RWPE1 (cell line): ENCODE data around the gene AKAP13.

Experiments used
- CTCF ChIA-PET: fragments of 350-600 bp; sonication (Branson Sonifier 250); formaldehyde crosslinking; extraction: SDS; loops from one replicate; lab custom pipeline; 2021; lab: Yijun Ruan, JAX
- POLR2A ChIA-PET: fragments of 400-600 bp; formaldehyde crosslinking; extraction: SDS; loops from one replicate; lab custom pipeline; 2020; ENCODE audit warnings: antibody characterized with exemption; ENCODE audit not compliant: low non-redundant PET; lab: Yijun Ruan, JAX
- DNase-seq: peaks from one replicate; pipeline ENCODE4 v3.0.0; 2012; ENCODE audit warnings: low spot score
- H3K27ac ChIP-seq: fragments of 450-650 bp; 2 replicates; pipeline ENCODE4 v1.5.1; 2017
- CTCF ChIP-seq: fragments of 450-650 bp; conservative IDR thresholded peaks from 2 replicates; pipeline ENCODE4 v1.5.1; 2017; ENCODE audit warnings: low read depth, mild to moderate bottlenecking

Gene AKAP13

DNA sequence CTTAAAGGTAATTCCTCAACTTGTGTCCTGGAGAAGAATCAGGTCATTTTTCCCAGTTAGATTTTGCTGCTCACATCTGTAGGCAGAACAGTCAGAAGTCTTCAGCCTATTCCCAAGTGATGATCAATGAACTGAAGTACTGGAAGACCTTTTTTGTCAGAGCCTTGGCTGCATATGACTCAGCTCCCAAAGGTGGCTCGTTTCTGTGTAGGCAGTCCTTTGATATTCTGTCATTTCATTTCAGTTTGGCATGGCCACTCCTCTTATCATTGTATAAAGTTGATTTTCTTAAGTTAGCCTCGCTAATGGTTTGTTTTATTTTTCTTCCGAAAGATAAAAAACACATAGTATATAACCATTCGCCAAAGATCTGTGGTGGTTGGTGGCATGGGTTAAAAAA is 323.7 kb downstream of the AKAP13 start:
- no peak overlapping the region for H3K27ac ChIP-seq
- no peak for TF ChIP-seq CTCF
- no peak for DNase-seq
- CTCF ChIA-PET: no interaction called here
- POLR2A ChIA-PET: no interaction called here

- ChIA-PET POLR2A (no interaction called here), CTCF (no interaction called here)
- no peak for DNase-seq
- H3K27ac ChIP-seq: no peak overlapping the region
- no peak for TF ChIP-seq CTCF
Measured at GRCh38 chr15:85704720-85705429, 324.5 kb downstream of the AKAP13 start.

DNA sequence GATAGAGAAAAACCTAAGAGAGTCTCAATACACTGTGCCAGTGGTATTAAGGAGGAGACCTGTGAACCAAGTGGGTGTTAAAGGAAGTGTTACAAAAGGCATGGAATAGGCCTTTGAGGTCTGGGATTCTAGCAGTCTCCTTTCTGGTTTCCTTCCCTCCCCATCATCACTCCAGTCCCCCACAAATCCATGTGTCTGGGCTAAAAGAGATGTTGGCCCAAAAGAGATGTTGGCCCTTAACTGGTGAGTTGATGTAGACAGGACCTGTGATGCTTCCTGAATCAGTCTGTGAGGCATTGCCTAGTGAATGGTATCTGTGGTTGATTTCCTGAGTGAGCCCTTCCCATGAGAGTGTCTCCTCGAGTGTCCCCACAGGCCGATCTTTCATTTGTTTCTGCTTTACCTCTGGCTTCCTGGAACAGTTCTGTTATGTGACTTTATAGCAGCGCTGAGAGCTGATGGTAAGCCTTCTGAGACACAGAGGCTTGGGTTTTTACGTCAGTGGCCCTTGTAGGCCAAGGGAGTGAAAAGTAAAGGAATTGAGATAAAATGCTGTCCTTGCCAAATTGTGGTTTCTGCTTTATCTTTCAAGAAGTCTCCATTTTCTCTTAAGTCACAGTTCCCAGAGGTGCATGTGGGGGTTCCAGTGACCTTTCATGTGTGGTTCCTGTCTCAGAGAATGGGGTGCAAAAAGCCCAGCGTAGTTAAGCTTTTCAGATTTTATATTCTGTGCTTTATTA is 326.5 kb downstream of the AKAP13 start:
- POLR2A ChIA-PET: no interaction called here
- DNase-seq: no peak
- CTCF ChIA-PET: no interaction called here
- no peak overlapping the region for H3K27ac ChIP-seq
- TF ChIP-seq CTCF: no peak

DNA sequence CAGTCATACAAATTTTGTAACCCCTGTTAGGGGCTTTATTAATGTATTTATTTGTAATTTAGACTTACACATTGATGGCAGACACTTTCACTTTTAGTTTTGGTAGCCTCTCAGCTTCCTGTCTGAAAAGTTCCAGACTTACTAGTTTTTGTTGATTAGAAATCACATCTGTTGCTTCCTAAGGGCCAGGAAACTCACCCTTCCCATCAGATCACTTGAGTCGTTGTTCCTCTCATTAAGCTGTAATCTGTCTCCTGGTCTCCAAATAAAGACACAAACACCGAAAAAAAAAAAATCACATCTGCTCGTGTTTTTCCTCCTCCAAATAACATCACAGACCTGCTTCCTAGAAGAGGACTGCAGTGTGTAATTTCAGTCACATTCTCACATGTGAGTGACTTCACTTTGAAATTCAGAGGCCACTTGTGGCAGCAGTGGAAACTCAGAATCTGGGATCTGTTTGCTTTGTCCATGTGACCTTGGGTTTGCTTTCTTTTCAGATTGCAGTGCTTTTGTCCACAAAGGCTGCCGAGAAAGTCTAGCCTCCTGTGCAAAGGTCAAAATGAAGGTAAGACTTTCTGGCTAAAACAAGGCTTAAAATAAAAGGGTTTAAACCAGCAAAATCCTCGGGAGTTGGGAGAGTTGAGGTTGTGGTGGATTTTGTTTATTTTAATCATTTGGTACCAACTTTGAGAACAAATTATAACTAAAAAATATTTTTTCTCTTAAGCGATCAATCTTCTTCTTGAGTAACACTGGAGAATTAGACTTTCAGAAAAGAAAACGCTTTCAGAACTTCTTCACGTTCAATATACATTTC is 327.3 kb downstream of the AKAP13 start:
- ChIA-PET CTCF (no interaction called here), POLR2A (no interaction called here)
- DNase-seq: no peak
- TF ChIP-seq CTCF: no peak
- H3K27ac ChIP-seq: no peak overlapping the region

DNA sequence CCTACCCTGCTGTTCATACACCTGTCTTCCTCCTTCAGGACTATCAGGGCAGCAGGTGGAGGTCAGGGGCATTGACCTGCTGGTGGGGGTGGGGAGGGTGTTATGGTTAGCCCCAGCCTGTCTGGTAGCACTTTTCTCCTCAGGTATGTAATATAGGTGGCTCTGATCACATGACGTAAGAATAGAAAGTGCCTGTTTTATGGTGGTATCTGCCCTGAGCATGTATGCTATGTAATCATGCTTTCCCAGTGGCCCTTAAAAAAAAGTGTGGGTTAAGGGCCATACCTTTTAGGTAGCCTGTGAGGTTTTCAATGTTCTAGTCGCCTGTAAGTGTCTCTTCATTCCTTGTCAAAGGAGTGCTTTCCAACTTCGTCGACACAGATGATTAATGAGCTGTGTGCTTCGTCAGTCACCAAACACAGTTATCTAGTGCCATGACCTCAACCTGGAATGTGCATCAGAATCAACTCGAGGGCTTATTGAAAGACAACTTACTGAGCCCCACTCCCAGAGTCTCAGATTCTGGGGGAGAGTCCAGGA is 328.1 kb downstream of the AKAP13 start:
- TF ChIP-seq CTCF: no peak
- ChIA-PET POLR2A (no interaction called here), CTCF (no interaction called here)
- no peak overlapping the region for H3K27ac ChIP-seq
- DNase-seq: no peak

GRCh38 chr15:85709250-85709649 is 328.8 kb downstream of the AKAP13 start:
- TF ChIP-seq CTCF: no peak
- ChIA-PET CTCF (no interaction called here), POLR2A (no interaction called here)
- no peak for DNase-seq
- H3K27ac ChIP-seq: no peak overlapping the region
